Glutamatergic neuron (in vitro differentiated cells): Measurements from ENCODE around the gene ARID1B. TPM values are rescaled to one million over a fixed set of nuclear protein-coding genes. Genes with fewer than 3 reads are reported as not detected.

ENCODE experiments used
- DNase-seq: peaks from one replicate; pipeline ENCODE4 v3.0.0; 2022
- H3K27ac Mint-ChIP-seq: one replicate; pipeline ENCODE4 v1.8.0; 2020; ENCODE audit warnings: mild to moderate bottlenecking, mixed read lengths, inconsistent platforms; ENCODE audit not compliant: unreplicated experiment
- H3K27me3 Mint-ChIP-seq: one replicate; pipeline ENCODE4 v1.8.0; 2020; ENCODE audit warnings: mild to moderate bottlenecking, moderate library complexity, mixed read lengths, inconsistent platforms; ENCODE audit not compliant: unreplicated experiment
- H3K36me3 Mint-ChIP-seq: one replicate; pipeline ENCODE4 v1.8.0; 2020; ENCODE audit warnings: mild to moderate bottlenecking, mixed read lengths, inconsistent platforms; ENCODE audit not compliant: unreplicated experiment
- H3K4me1 Mint-ChIP-seq: one replicate; pipeline ENCODE4 v1.8.0; 2020; ENCODE audit warnings: mild to moderate bottlenecking, low read depth, mixed read lengths, inconsistent platforms; ENCODE audit not compliant: unreplicated experiment
- H3K4me3 Mint-ChIP-seq: one replicate; pipeline ENCODE4 v1.8.0; 2020; ENCODE audit warnings: mild to moderate bottlenecking, mixed read lengths, inconsistent platforms; ENCODE audit not compliant: unreplicated experiment
- H3K9me3 Mint-ChIP-seq: one replicate; pipeline ENCODE4 v1.8.0; 2020; ENCODE audit warnings: mild to moderate bottlenecking, moderate library complexity, mixed read lengths, inconsistent platforms; ENCODE audit not compliant: unreplicated experiment
- microRNA-seq: library from miRNA; unstranded; fragments of <30 nt; microRNA quantifications from one replicate; pipeline ENCODE4, GENCODE V29; 2020; ENCODE audit not compliant: unreplicated experiment
- total RNA-seq: library from RNA; stranded (reverse); fragmentation: NEBNext Ultra II Directional; extraction: Animal tissue kit (Norgen Biotek cat#: 25700); gene quantifications from one replicate; pipeline ENCODE4 v1.2.1, GENCODE V29; 2021; ENCODE audit not compliant: unreplicated experiment
- TF ChIP-seq, protein P1 (sequence below): fragments of 200-600 bp; sonication (generic); IDR thresholded peaks from one replicate; pipeline ENCODE4 v1.5.0; 2021; ENCODE audit not compliant: partially characterized antibody, unreplicated experiment

ARID1B gene
- total RNA-seq, 1 donor from 2014 or later, result 202 TPM

- Mint-ChIP-seq H3K4me1 (no peaks in the 10 kb centered on the region), H3K27ac (no peak overlapping the region), H3K27me3 (peaks cover 3% of the 10 kb centered on the region), H3K4me3 (no peak overlapping the region), H3K36me3 (no peaks in the 10 kb centered on the region), H3K9me3 (peaks cover 9% of the 10 kb centered on the region)
- TF ChIP-seq, protein P1, sequence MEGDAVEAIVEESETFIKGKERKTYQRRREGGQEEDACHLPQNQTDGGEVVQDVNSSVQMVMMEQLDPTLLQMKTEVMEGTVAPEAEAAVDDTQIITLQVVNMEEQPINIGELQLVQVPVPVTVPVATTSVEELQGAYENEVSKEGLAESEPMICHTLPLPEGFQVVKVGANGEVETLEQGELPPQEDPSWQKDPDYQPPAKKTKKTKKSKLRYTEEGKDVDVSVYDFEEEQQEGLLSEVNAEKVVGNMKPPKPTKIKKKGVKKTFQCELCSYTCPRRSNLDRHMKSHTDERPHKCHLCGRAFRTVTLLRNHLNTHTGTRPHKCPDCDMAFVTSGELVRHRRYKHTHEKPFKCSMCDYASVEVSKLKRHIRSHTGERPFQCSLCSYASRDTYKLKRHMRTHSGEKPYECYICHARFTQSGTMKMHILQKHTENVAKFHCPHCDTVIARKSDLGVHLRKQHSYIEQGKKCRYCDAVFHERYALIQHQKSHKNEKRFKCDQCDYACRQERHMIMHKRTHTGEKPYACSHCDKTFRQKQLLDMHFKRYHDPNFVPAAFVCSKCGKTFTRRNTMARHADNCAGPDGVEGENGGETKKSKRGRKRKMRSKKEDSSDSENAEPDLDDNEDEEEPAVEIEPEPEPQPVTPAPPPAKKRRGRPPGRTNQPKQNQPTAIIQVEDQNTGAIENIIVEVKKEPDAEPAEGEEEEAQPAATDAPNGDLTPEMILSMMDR, result no peak
- DNase-seq, result no peak
Observed at GRCh38 chr6:157258878-157259277, 481.7 kb downstream of the ARID1B start.

DNA sequence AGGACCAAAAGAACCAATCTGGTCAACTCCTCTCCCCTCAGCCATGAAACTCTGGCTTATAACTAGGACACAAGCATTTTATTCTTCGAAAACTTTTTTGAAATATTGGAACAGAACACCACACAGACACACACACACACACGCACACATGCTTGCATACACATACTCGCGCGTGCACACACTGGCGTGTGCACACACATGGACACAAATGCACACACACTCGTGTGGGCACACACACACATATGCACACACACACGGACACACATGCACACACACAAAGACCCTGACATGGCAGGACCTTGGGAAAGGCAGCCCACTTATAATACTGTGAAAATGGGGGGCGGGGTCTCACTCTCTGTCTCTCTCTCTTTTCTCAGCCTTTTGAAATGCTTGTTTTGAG is 482.3 kb downstream of the ARID1B start:
- Mint-ChIP-seq H3K4me1 (no peaks in the 10 kb centered on the region), H3K27ac (no peak overlapping the region), H3K4me3 (no peak overlapping the region), H3K27me3 (peaks cover 3% of the 10 kb centered on the region), H3K36me3 (no peaks in the 10 kb centered on the region), H3K9me3 (peaks cover 9% of the 10 kb centered on the region)
- TF ChIP-seq, protein P1, result no peak
- DNase-seq, result no peak

Small RNA genes lying within 50 kb of the gene (microRNA-seq; reads per million reads assigned to microRNA genes)
- gene MIR4466, result 0.83 reads per million
